Sciatic nerve (tissue), 2 donors: Measurements from ENCODE around the gene GPRIN2. TPM values are rescaled to one million over a fixed set of nuclear protein-coding genes. Genes with fewer than 3 reads are reported as not detected.
"Not testable (repeated sequence)": the region's sequence is repeated elsewhere in the genome, so short reads cannot be mapped to it uniquely, and the experiment has no call there.

Experiments used
- ATAC-seq: fragments of 200-7000 bp; cut with Tn5 transposase; one replicate; pipeline ENCODE4 v1.9.1; 2020; ENCODE audit warnings: mild to moderate bottlenecking, moderate library complexity
- DNase-seq: peaks from one replicate; pipeline ENCODE4 v3.0.0-alpha.2; 2020; ENCODE audit warnings: low spot score
- intact Hi-C: fragments of 100-400 bp; cut with DNase I; formaldehyde crosslinking; loops from one replicate; pipeline ENCODE4 v1.14.2; 2022
- total RNA-seq: library from RNA; stranded (reverse); fragmentation: NEBNext Ultra II Directional; extraction: Animal tissue kit (Norgen Biotek cat#: 25700); gene quantifications from one replicate; pipeline ENCODE4 v1.2.1, GENCODE V29; 2021
- donor health status: DM: no; HTN: no; CAD: no.
- donor health status: DM: no; HTN: no; CAD: no.

Gene GPRIN2
- total RNA-seq, 1 donor from 2014 or later, result 2.0 TPM

GRCh38 chr10:46512725-46513124, 43.7 kb downstream of the GPRIN2 start:
- intact Hi-C loops, ATAC-seq, DNase-seq: not testable (repeated sequence)

DNA sequence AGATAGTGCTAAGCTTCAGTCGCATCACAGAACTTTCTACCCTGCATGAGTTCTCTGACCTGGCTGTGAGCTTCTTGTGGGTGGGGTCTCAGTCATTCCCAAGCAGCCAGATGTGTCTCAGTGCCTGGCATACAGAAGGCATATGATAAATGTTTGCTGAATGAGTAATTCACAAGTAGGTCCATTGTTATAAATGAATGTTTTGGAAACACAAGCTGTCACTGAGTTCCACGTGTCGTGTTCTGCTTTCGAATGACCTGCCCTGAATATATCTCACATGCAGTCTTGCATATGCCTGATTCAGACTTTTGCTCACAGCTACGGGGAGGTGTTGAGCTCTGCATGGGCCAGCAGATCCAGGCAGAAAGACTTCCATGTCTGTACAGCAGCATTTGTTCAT, 44.5 kb downstream of the GPRIN2 start:
- intact Hi-C loops, DNase-seq, ATAC-seq: not testable (repeated sequence)

Other genes starting within 250 kb of the GPRIN2 start
- 0.31 TPM for gene ANXA8L1, start 180.9 kb downstream of the GPRIN2 start, total RNA-seq
- gene NPY4R, start 90.7 kb downstream of the GPRIN2 start, total RNA-seq, result not detected
- 17.1 TPM for gene SYT15, start 22.5 kb upstream of the GPRIN2 start, total RNA-seq